ENCODE measurements around the gene SLC66A2.

GRCh38 chr18:79915161-79916127, 36.0 kb downstream of the SLC66A2 start:
- TF ChIP-seq CTCF (IDR thresholded peaks at IDR 0.05) (no peak), POLR2A (IDR thresholded peaks at IDR 0.05) (no peak)

Measured in transverse colon (tissue), 3 donors.